Hematopoietic multipotent progenitor cell treated with erythropoietin and hydrocortisone succinate and interleukin-3 and kit ligand, for 8 days (in vitro differentiated cells): ENCODE measurements around the gene RABGGTA.

ENCODE experiments used
- DNase-seq: peaks from one replicate; pipeline ENCODE4 v3.0.0-alpha.2; 2015

Gene RABGGTA

GRCh38 chr14:24279301-24280186 lies 8.1 kb upstream of the RABGGTA start:
- DNase-seq, result peak; percentile 87

GRCh38 chr14:24278424-24278823 lies 7.0 kb upstream of the RABGGTA start:
- peak; percentile 64 for DNase-seq

DNA sequence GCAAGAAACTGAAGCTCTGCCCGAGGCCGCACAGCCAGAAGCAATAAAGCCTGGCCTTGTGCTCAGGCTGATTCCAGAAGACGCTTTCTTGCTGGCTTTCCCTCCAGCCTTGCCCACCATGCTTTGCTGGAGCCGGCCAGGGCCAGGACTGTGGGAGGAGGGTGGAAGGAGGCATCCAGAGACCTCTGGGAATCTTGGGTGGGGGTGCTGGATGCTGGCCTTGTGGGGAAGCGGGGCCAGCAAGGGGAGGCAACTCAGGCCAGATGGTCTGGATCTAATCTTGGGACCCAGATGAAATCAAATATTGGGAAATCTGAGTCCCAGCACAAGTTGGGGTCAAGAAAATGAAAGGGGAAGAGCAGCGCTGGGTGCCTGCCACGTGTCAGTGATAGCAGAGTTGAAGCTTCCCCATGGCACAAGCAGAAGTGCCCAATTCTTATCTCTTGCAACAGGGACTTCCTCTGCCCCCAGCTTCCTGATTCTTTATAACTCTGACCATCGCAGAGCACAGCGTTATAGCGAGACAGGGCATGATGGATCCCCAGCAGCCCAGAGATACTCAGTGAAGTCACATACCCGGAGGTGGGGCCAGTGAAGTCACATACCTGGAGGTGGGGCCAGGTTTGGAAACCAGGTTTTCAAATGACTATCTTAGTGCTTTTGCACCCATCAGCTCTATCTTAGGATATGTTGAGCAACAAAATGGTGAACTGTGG lies 6.4 kb upstream of the RABGGTA start:
- peak; percentile 79 for DNase-seq

DNA sequence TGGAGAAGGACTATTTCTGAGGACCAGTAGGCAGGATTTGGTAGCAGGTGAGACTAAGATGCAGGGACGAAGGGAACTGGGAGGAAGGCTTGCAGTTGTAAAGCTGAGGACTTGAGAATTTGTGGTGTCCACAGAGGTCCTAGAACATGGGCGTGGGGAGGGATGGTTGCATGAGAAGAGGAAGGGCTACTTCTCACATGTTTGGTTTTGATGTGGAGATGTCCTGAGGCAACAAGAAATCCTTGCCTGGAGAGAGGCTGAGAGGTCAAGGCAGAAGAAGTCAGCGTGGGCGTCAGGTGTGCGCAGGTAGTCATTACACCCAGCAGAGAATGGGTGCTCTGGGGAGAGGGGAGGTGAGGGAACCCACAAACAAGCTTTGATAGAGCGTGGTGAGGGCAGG lies 5.7 kb upstream of the RABGGTA start:
- DNase-seq, result no peak

- peak; percentile 72 for DNase-seq
These were observed 2.7 kb upstream of the RABGGTA start for GRCh38 chr14:24274101-24274543.

DNA sequence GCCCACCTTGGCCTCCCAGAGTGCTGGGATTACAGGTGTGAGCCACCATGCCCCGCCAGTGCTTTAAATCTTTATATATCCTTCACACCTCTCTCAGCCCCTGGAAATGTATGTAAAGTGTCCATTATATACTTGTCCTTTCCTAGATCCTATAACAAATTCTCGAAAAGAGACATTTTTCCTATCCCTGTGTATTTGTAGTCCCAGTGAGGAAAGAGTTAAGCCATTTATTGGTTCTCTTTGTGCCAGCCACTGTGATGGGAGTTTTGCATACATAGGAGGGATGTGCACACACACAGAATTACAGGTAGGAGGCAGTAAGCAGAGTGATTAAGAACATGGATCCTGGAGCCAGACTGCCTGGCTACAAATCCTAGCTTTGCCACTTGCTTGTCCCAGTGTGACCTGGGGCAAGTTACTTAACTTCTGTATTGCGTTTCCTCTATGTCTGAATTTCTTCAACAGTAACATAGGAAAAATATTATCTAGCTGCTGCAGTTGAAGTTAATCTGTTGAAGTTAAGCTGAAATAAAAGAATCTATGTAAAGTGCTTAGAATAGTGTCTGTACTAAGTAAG lies 2.1 kb upstream of the RABGGTA start:
- peak; percentile 31 for DNase-seq

DNA sequence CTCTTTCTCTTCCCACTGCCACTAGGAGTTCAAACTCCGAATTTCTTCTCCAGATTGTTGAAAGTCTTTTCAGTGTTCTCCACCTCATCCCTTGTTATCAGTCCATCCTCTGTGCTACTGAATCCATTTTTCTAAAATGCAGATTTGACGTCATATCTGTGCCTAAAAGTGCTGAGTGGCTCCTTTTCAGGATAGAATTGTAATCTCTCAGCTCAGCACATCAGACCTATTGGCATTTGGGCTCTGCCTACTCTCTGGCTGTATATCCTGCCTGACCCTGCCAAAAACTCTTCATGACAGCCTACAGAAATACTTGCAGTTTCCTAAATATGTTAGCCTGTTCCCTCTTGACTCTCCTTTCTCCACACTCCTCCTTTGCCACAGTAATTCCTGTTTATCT lies 1.1 kb upstream of the RABGGTA start:
- DNase-seq, result no peak

DNA sequence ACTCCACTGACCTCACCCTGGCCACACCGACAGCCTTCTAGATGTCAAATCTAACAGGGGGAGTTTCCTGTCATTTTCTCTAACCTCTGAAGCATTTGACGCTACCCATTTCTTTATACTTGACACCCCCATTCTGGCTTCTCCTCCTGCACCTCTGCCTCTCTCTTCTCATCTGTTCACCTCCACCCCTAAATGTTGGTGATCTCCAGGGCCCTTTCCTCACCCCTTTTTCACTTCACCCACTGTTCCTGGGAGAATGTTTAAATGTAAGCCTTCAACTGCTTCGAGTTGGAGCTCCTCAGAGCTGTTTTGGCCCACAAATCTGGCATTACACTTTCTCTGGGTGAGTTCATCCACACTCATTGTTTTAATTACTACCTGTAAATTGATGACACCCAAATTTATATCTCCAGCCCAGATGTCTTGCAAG lies 452 bp upstream of the RABGGTA start:
- no peak for DNase-seq

DNA sequence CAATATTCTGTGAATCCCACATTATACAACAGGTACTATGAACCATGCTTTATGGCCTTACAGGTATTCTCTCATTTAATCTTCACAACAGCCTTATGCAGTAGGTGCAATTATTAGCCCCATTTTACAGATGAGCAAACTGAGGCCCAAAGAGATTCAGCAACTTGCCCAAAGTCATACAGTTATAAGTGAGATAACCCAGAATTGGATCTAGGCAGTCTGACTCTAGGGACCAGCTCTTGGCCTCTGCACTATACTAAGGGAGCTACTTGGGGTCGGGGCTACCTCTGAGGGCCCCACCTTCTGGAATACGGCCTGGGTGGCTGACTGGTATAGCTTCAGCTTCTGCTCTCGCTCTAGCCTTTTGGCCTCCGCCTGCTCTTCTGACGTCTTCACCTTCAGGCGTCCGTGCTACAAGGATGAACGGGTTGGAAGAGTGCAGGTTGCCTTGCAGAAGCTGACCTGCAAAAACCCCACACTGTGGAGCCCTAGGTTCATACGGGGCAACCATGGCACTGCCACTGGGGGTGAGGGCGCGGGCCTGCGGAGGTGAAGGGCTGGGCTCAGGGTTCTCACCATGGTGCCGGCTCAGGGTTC lies 762 bp downstream of the RABGGTA start:
- DNase-seq, result no peak

- DNase-seq, result no peak
These were observed 1.4 kb downstream of the RABGGTA start for GRCh38 chr14:24269910-24270536.

DNA sequence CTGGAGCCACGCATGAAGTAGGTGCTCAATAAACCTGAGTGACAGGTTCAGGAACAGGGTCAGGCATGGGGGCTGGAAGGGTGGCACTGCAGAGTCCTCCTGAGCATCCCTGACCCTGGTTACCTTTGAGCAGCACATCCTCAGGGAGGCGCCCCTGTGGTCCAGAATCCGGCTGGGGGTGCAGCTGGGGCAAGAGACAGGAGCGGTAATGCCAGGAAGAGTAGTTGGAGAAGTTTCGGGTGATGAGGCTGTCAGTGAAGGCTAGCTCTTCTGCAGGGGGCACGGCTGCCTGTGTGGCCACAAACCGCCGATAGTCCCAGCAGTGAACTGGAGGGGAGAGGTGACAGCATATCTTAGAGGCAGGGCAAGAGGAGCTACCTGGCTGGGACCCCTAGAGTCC lies 2.0 kb downstream of the RABGGTA start:
- DNase-seq, result no peak

DNA sequence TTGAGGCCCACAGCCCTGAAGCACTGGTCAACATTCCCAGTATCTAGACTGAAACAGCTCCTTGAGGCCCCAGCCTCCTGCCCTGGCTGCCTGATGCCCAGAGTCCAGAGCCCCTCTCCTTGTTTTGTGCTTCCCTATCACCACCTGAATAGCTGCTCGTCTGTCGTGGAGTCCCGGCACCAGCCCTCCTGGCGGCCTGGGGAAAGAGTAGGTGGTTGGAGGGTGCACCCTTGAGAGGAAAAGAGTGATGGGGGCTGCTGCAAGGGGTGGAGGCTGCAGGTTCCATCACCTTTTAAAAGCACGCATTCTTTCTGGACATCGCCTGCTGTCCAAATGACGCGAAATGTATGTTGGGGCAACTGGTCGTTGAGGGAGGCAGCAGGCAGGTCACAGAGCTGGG lies 3.2 kb downstream of the RABGGTA start:
- DNase-seq, result no peak

DNA sequence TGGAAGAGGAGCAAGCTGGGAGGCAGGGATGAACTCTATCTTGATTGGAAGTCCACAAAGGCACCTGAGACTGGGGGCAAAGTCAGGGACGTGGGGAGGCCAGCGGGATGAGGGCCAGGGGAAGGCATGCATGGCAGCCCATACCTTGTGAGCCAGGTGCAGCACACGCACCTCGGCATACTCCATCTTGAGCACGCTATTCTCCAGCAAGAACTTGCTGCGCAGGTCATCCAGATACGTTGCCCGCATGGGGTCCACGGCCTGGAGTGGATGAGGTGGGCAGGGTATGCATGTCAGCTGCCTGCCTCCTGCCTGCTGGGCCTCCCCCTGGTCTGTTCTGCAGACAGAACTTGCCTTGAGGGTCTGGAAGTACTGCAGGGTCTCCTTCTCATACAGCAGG lies 3.9 kb downstream of the RABGGTA start:
- DNase-seq, result no peak

DNA sequence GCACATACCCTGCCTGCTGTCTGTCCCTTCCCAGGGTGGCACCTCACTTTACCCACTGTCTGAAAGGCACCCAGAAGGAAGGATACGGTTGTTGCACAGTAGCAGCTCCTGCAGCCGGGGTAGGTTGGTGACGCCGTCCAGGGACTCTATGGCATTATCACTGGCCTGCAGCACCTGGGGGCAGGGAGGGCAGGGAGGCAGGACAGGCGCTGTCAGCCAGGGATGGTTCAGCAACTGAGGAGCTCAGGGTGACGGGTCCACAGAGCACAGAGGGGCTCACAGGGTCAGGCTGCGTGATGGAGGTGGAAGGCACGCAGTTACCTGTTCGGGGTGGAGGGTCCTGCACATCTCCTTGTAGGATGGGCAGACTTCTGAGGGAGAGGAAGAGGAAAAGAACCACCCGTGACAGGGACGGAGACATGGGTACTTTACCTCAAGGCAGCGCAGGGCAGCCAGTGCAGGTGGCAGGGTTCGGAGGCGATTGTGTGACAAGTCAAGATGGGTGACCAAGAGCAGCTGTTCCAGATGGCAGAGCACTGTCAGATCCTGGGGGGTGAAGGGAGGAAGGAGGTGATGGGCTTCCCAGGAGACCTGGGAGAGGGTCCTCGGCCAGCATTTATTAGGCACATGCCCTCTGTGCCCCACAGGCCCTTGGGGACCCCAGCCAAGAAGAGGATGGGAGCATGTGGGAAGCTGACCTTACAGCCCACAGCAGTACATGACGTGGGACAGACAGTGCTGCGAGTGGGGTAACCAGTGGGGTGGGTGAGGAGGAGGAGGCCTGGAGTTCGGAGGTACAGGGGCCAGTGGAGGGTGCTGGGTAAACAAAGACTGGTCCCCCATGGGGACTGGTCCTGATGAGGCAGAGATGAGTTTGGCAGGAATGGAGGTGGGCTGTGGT lies 4.8 kb downstream of the RABGGTA start:
- no peak for DNase-seq

GRCh38 chr14:24264298-24264697 lies 7.1 kb downstream of the RABGGTA start:
- no peak for DNase-seq

- DNase-seq, result no peak
These were observed 7.5 kb downstream of the RABGGTA start for GRCh38 chr14:24263848-24264247.

- no peak for DNase-seq
These were observed 8.3 kb downstream of the RABGGTA start, which contains the start of gene TGM1 for GRCh38 chr14:24262821-24263733. TGM1 (minus strand) TSS chr14:24263177; CDS start chr14:24262352, 825 bp downstream.

DNA sequence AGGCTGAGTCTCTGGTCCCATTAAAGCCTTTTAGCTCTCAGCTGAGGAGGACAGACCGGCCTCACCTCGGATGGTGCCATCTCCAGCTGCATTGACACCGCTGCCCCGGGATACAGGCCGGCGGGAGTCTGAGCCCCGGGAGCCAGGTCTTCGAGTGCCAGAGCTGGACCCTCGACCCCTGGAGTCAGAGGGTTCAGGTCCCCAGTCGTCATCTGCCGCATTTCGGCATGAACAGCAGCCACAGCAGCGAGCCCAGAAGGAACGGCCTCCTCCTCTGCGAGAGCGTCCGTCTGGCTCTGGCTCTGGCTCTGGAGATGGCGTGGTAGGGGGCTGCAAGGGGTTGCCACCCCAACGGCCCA lies 9.4 kb downstream of the RABGGTA start:
- DNase-seq, result no peak

- no peak for DNase-seq
These were observed 10.0 kb downstream of the RABGGTA start for GRCh38 chr14:24261256-24261968.

DNA sequence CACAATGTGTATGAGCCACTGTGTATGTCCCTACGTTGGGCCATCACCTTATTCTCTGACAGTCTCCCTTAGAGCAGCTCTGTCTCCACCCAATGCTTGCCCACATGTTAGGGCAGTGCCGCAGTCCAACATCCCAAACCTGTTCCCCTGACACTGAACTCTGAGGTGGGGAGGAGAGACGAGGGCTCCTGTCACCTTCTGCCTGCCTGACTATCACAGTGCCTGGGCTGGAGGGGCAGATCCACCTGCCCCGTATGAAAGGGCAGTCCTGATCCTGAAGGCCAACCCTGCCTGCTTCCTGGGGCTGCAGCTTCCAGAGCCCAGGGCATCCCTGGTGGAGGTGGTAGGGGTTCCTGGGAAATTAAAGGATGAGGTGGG lies 10.6 kb downstream of the RABGGTA start:
- no peak for DNase-seq
